ENCODE measurements around the gene ITGAX.

DNA sequence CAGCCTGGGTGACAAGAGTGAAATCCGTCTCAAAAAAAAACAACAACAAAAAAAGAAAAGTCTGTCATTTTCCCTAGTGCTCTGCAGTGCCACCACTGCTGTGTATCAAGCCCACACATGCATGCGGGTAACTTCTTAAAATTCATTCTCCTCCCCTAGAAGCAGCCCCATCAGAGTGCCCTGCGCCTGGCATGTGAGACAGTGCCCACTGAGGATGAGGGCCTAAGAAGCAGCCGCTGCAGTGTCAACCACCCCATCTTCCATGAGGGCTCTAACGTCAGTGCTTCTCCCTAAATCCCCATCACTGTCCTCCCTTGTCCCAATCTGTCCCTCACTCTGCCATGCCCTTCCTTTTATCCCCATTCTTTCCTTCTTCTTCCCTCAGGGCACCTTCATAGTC, 62.9 kb downstream of the ITGAX start:
- TF ChIP-seq GLIS3 (CRISPR knock-in tag; IDR thresholded peaks at IDR 0.05) (no peak), SNAI2 (CRISPR knock-in tag; IDR thresholded peaks at IDR 0.05) (no peak), ARNTL (CRISPR knock-in tag; IDR thresholded peaks at IDR 0.05; ENCODE audit: borderline replicate concordance, low read depth) (no peak), ZFP30 (CRISPR knock-in tag; IDR thresholded peaks at IDR 0.05) (no peak), RARB (CRISPR knock-in tag; IDR thresholded peaks at IDR 0.05) (no peak), ZNF8 (CRISPR knock-in tag; IDR thresholded peaks at IDR 0.05) (no peak)
- TF ChIP-seq, protein P1, sequence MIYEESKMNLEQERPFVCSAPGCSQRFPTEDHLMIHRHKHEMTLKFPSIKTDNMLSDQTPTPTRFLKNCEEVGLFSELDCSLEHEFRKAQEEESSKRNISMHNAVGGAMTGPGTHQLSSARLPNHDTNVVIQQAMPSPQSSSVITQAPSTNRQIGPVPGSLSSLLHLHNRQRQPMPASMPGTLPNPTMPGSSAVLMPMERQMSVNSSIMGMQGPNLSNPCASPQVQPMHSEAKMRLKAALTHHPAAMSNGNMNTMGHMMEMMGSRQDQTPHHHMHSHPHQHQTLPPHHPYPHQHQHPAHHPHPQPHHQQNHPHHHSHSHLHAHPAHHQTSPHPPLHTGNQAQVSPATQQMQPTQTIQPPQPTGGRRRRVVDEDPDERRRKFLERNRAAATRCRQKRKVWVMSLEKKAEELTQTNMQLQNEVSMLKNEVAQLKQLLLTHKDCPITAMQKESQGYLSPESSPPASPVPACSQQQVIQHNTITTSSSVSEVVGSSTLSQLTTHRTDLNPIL (CRISPR knock-in tag; IDR thresholded peaks at IDR 0.05; ENCODE audit: low read depth) = no peak
- TF ChIP-seq, protein P2, sequence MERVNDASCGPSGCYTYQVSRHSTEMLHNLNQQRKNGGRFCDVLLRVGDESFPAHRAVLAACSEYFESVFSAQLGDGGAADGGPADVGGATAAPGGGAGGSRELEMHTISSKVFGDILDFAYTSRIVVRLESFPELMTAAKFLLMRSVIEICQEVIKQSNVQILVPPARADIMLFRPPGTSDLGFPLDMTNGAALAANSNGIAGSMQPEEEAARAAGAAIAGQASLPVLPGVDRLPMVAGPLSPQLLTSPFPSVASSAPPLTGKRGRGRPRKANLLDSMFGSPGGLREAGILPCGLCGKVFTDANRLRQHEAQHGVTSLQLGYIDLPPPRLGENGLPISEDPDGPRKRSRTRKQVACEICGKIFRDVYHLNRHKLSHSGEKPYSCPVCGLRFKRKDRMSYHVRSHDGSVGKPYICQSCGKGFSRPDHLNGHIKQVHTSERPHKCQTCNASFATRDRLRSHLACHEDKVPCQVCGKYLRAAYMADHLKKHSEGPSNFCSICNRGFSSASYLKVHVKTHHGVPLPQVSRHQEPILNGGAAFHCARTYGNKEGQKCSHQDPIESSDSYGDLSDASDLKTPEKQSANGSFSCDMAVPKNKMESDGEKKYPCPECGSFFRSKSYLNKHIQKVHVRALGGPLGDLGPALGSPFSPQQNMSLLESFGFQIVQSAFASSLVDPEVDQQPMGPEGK (CRISPR knock-in tag; IDR thresholded peaks at IDR 0.05; ENCODE audit: borderline replicate concordance) = no peak
